HEK293 (cell line): ENCODE results near the gene MMS19.
A peak's percentile ranks its signal among the peaks of the same experiment; 100 is the strongest.

Experiments used
- FEZF1 ChIP-seq: fragments of 450-650 bp; formaldehyde crosslinking; IDR thresholded peaks from 2 replicates; pipeline ENCODE4 v1.5.1; 2016; ENCODE audit warnings: missing biosample characterization, missing genetic modification characterization
- GLI2 ChIP-seq: fragments of 450-650 bp; formaldehyde crosslinking; IDR thresholded peaks from 2 replicates; pipeline ENCODE4; 2017; ENCODE audit warnings: missing biosample characterization, missing genetic modification characterization, low read depth, borderline replicate concordance
- ZFP41 ChIP-seq: fragments of 450-650 bp; formaldehyde crosslinking; IDR thresholded peaks from 2 replicates; pipeline ENCODE4 v1.5.1; 2016; ENCODE audit warnings: missing biosample characterization, missing genetic modification characterization, borderline replicate concordance
- ZNF202 ChIP-seq: fragments of 450-650 bp; formaldehyde crosslinking; IDR thresholded peaks from 2 replicates; pipeline ENCODE4 v1.5.1; 2016; ENCODE audit warnings: missing biosample characterization, missing genetic modification characterization, borderline replicate concordance
- ZNF214 ChIP-seq: fragments of 450-650 bp; formaldehyde crosslinking; IDR thresholded peaks from 2 replicates; pipeline ENCODE4 v1.5.1; 2017; ENCODE audit warnings: missing biosample characterization, mild to moderate bottlenecking, missing genetic modification characterization, borderline replicate concordance
- ZNF24 ChIP-seq: fragments of 450-650 bp; formaldehyde crosslinking; IDR thresholded peaks from 2 replicates; pipeline ENCODE4 v1.5.1; 2016; ENCODE audit warnings: missing biosample characterization, missing genetic modification characterization
- ZNF311 ChIP-seq: fragments of 450-650 bp; formaldehyde crosslinking; IDR thresholded peaks from 2 replicates; pipeline ENCODE4 v1.5.1; 2017; ENCODE audit warnings: missing biosample characterization, missing genetic modification characterization, borderline replicate concordance
- ZNF324 ChIP-seq: fragments of 450-650 bp; formaldehyde crosslinking; IDR thresholded peaks from 2 replicates; pipeline ENCODE4 v1.5.1; 2016; ENCODE audit warnings: missing biosample characterization, missing genetic modification characterization
- ZNF354C ChIP-seq: fragments of 450-650 bp; formaldehyde crosslinking; IDR thresholded peaks from 2 replicates; pipeline ENCODE4 v1.5.1; 2016; ENCODE audit warnings: missing biosample characterization, missing genetic modification characterization, low read depth, borderline replicate concordance
- ZNF366 ChIP-seq: fragments of 450-650 bp; formaldehyde crosslinking; conservative IDR thresholded peaks from 2 replicates; pipeline ENCODE4 v1.5.1; 2016; ENCODE audit warnings: missing biosample characterization, missing genetic modification characterization
- ZNF600 ChIP-seq: fragments of 450-650 bp; formaldehyde crosslinking; IDR thresholded peaks from 2 replicates; pipeline ENCODE4 v1.5.1; 2016; ENCODE audit warnings: missing biosample characterization, missing genetic modification characterization
- ZNF624 ChIP-seq: fragments of 450-650 bp; formaldehyde crosslinking; IDR thresholded peaks from 2 replicates; pipeline ENCODE4 v1.5.1; 2017; ENCODE audit warnings: missing biosample characterization, missing genetic modification characterization
- ZNF747 ChIP-seq: fragments of 450-650 bp; formaldehyde crosslinking; IDR thresholded peaks from 2 replicates; pipeline ENCODE4 v1.5.1; 2016; ENCODE audit warnings: missing biosample characterization, missing genetic modification characterization
- ZNF76 ChIP-seq: fragments of 450-650 bp; formaldehyde crosslinking; IDR thresholded peaks from 2 replicates; pipeline ENCODE4; 2016; ENCODE audit warnings: low read depth, missing biosample characterization, missing genetic modification characterization, borderline replicate concordance
- TF ChIP-seq, protein P1 (sequence below): fragments of 450-650 bp; formaldehyde crosslinking; IDR thresholded peaks from 2 replicates; pipeline ENCODE4 v1.5.1; 2016; ENCODE audit warnings: missing biosample characterization, missing genetic modification characterization, low read depth
- TF ChIP-seq, protein P2 (sequence below): fragments of 450-650 bp; formaldehyde crosslinking; IDR thresholded peaks from 2 replicates; pipeline ENCODE4 v1.5.1; 2016; ENCODE audit warnings: missing biosample characterization, missing genetic modification characterization
- TF ChIP-seq, protein P3 (sequence below): fragments of 450-650 bp; formaldehyde crosslinking; IDR thresholded peaks from 2 replicates; pipeline ENCODE4 v1.5.0; 2017; ENCODE audit warnings: missing biosample characterization, missing genetic modification characterization, borderline replicate concordance
- TF ChIP-seq, protein P4 (sequence below): fragments of 450-650 bp; formaldehyde crosslinking; optimal IDR thresholded peaks from 2 replicates; pipeline ENCODE3; 2016; ENCODE audit warnings: missing biosample characterization, mild to moderate bottlenecking, missing genetic modification characterization
- TF ChIP-seq, protein P5 (sequence below): fragments of 450-650 bp; formaldehyde crosslinking; IDR thresholded peaks from 2 replicates; pipeline ENCODE4 v1.5.1; 2016; ENCODE audit warnings: missing biosample characterization, missing genetic modification characterization
- TF ChIP-seq, protein P6 (sequence below): fragments of 450-650 bp; formaldehyde crosslinking; IDR thresholded peaks from 2 replicates; pipeline ENCODE4 v1.5.1; 2016; ENCODE audit warnings: missing biosample characterization, missing genetic modification characterization
- TF ChIP-seq, protein P7 (sequence below): fragments of 450-650 bp; formaldehyde crosslinking; conservative IDR thresholded peaks from 2 replicates; pipeline ENCODE4 v1.5.1; 2016; ENCODE audit warnings: low read depth, missing biosample characterization, missing genetic modification characterization
- TF ChIP-seq, protein P8 (sequence below): fragments of 450-650 bp; formaldehyde crosslinking; IDR thresholded peaks from 2 replicates; pipeline ENCODE4 v1.5.1; 2016; ENCODE audit warnings: missing biosample characterization, missing genetic modification characterization

MMS19 gene

DNA sequence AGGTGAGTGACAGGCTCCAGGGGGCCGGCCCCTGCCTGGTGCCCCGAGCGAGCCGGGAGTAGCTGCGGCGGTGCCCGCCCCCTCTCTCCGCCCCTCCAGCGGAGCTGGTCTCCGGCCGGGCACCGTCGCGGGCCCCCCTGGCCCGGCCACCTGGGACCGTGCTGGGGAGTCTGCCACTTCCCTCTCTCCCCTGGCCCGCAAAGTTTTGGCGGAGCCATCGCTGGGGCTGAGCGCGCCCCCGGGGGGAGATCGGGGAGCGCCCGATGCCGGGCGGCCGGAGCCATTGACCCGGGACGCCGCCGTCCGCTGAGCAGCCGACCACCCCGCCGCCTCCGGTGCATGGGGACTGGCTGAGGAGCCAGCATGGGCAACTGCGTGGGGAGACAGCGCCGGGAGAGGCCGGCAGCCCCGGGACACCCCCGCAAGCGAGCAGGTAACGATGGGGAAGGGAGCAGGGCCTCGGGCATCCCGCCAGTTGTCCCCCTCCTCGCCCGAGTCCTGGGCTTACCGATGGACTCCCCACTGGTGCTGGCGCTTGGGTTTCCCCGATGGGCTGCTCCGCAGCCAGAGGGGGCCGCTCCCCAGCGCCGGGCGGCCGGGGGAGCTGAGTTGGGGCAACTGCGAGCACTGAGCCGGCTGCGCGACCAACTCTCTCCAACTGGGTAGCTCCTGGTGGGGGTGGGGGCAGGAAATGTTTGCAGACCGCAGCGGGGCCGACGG is 779 bp upstream of the MMS19 start, which contains the start of gene UBTD1 (continued):
- TF ChIP-seq, protein P1, sequence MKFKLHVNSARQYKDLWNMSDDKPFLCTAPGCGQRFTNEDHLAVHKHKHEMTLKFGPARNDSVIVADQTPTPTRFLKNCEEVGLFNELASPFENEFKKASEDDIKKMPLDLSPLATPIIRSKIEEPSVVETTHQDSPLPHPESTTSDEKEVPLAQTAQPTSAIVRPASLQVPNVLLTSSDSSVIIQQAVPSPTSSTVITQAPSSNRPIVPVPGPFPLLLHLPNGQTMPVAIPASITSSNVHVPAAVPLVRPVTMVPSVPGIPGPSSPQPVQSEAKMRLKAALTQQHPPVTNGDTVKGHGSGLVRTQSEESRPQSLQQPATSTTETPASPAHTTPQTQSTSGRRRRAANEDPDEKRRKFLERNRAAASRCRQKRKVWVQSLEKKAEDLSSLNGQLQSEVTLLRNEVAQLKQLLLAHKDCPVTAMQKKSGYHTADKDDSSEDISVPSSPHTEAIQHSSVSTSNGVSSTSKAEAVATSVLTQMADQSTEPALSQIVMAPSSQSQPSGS (tag by site-specific recombination): no peak
- TF ChIP-seq ZNF24 (tag by site-specific recombination) (no peak), ZFP41 (no peak), ZNF202 (tag by site-specific recombination) (no peak), ZNF214 (no peak), ZNF747 (tag by site-specific recombination) (no peak), ZNF366 (tag by site-specific recombination) (no peak), ZNF324 (no peak), GLI2 (no peak), ZNF354C (tag by site-specific recombination) (no peak), FEZF1 (no peak), ZNF76 (tag by site-specific recombination) (no peak), ZNF624 (no peak), ZNF311 (tag by site-specific recombination) (no peak), ZNF600 (tag by site-specific recombination) (0 out of 2 replicates have a peak, but pooled peaks have one; percentile 54)
- TF ChIP-seq, protein P2, sequence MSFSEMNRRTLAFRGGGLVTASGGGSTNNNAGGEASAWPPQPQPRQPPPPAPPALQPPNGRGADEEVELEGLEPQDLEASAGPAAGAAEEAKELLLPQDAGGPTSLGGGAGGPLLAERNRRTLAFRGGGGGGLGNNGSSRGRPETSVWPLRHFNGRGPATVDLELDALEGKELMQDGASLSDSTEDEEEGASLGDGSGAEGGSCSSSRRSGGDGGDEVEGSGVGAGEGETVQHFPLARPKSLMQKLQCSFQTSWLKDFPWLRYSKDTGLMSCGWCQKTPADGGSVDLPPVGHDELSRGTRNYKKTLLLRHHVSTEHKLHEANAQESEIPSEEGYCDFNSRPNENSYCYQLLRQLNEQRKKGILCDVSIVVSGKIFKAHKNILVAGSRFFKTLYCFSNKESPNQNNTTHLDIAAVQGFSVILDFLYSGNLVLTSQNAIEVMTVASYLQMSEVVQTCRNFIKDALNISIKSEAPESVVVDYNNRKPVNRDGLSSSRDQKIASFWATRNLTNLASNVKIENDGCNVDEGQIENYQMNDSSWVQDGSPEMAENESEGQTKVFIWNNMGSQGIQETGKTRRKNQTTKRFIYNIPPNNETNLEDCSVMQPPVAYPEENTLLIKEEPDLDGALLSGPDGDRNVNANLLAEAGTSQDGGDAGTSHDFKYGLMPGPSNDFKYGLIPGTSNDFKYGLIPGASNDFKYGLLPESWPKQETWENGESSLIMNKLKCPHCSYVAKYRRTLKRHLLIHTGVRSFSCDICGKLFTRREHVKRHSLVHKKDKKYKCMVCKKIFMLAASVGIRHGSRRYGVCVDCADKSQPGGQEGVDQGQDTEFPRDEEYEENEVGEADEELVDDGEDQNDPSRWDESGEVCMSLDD (tag by site-specific recombination): peak; percentile 63; the same call in 1 of the 2 replicates
- TF ChIP-seq, protein P3, sequence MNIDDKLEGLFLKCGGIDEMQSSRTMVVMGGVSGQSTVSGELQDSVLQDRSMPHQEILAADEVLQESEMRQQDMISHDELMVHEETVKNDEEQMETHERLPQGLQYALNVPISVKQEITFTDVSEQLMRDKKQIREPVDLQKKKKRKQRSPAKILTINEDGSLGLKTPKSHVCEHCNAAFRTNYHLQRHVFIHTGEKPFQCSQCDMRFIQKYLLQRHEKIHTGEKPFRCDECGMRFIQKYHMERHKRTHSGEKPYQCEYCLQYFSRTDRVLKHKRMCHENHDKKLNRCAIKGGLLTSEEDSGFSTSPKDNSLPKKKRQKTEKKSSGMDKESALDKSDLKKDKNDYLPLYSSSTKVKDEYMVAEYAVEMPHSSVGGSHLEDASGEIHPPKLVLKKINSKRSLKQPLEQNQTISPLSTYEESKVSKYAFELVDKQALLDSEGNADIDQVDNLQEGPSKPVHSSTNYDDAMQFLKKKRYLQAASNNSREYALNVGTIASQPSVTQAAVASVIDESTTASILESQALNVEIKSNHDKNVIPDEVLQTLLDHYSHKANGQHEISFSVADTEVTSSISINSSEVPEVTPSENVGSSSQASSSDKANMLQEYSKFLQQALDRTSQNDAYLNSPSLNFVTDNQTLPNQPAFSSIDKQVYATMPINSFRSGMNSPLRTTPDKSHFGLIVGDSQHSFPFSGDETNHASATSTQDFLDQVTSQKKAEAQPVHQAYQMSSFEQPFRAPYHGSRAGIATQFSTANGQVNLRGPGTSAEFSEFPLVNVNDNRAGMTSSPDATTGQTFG (tag by site-specific recombination): no peak
- TF ChIP-seq, protein P4, sequence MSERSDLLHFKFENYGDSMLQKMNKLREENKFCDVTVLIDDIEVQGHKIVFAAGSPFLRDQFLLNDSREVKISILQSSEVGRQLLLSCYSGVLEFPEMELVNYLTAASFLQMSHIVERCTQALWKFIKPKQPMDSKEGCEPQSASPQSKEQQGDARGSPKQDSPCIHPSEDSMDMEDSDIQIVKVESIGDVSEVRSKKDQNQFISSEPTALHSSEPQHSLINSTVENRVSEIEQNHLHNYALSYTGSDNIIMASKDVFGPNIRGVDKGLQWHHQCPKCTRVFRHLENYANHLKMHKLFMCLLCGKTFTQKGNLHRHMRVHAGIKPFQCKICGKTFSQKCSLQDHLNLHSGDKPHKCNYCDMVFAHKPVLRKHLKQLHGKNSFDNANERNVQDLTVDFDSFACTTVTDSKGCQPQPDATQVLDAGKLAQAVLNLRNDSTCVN (tag by site-specific recombination): peak; percentile 68
- TF ChIP-seq, protein P5, sequence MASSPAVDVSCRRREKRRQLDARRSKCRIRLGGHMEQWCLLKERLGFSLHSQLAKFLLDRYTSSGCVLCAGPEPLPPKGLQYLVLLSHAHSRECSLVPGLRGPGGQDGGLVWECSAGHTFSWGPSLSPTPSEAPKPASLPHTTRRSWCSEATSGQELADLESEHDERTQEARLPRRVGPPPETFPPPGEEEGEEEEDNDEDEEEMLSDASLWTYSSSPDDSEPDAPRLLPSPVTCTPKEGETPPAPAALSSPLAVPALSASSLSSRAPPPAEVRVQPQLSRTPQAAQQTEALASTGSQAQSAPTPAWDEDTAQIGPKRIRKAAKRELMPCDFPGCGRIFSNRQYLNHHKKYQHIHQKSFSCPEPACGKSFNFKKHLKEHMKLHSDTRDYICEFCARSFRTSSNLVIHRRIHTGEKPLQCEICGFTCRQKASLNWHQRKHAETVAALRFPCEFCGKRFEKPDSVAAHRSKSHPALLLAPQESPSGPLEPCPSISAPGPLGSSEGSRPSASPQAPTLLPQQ (tag by site-specific recombination): 0 out of 2 replicates have a peak, but pooled peaks have one; percentile 60
- TF ChIP-seq, protein P6, sequence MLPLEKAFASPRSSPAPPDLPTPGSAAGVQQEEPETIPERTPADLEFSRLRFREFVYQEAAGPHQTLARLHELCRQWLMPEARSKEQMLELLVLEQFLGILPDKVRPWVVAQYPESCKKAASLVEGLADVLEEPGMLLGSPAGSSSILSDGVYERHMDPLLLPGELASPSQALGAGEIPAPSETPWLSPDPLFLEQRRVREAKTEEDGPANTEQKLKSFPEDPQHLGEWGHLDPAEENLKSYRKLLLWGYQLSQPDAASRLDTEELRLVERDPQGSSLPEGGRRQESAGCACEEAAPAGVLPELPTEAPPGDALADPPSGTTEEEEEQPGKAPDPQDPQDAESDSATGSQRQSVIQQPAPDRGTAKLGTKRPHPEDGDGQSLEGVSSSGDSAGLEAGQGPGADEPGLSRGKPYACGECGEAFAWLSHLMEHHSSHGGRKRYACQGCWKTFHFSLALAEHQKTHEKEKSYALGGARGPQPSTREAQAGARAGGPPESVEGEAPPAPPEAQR: no peak
- TF ChIP-seq, protein P7, sequence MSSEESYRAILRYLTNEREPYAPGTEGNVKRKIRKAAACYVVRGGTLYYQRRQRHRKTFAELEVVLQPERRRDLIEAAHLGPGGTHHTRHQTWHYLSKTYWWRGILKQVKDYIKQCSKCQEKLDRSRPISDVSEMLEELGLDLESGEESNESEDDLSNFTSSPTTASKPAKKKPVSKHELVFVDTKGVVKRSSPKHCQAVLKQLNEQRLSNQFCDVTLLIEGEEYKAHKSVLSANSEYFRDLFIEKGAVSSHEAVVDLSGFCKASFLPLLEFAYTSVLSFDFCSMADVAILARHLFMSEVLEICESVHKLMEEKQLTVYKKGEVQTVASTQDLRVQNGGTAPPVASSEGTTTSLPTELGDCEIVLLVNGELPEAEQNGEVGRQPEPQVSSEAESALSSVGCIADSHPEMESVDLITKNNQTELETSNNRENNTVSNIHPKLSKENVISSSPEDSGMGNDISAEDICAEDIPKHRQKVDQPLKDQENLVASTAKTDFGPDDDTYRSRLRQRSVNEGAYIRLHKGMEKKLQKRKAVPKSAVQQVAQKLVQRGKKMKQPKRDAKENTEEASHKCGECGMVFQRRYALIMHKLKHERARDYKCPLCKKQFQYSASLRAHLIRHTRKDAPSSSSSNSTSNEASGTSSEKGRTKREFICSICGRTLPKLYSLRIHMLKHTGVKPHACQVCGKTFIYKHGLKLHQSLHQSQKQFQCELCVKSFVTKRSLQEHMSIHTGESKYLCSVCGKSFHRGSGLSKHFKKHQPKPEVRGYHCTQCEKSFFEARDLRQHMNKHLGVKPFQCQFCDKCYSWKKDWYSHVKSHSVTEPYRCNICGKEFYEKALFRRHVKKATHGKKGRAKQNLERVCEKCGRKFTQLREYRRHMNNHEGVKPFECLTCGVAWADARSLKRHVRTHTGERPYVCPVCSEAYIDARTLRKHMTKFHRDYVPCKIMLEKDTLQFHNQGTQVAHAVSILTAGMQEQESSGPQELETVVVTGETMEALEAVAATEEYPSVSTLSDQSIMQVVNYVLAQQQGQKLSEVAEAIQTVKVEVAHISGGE: no peak
- TF ChIP-seq, protein P8, sequence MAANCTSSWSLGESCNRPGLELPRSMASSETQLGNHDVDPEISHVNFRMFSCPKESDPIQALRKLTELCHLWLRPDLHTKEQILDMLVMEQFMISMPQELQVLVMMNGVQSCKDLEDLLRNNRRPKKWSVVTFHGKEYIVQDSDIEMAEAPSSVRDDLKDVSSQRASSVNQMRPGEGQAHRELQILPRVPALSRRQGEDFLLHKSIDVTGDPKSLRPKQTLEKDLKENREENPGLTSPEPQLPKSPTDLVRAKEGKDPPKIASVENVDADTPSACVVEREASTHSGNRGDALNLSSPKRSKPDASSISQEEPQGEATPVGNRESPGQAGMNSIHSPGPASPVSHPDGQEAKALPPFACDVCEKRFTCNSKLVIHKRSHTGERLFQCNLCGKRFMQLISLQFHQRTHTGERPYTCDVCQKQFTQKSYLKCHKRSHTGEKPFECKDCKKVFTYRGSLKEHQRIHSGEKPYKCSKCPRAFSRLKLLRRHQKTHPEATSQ (tag by site-specific recombination): 0 out of 2 replicates have a peak, but pooled peaks have one; percentile 29
